HCEC 1CT (cell line): ENCODE results near the gene KRTAP10-1.

Experiments used
- DNase-seq: peaks from one replicate; pipeline ENCODE4 v3.0.0-alpha.2; 2017

Gene KRTAP10-1

GRCh38 chr21:44500111-44500510 is 39.9 kb downstream of the KRTAP10-1 start:
- no peak for DNase-seq

- no peak for DNase-seq
Measured at GRCh38 chr21:44499631-44500030, 40.4 kb downstream of the KRTAP10-1 start.

DNA sequence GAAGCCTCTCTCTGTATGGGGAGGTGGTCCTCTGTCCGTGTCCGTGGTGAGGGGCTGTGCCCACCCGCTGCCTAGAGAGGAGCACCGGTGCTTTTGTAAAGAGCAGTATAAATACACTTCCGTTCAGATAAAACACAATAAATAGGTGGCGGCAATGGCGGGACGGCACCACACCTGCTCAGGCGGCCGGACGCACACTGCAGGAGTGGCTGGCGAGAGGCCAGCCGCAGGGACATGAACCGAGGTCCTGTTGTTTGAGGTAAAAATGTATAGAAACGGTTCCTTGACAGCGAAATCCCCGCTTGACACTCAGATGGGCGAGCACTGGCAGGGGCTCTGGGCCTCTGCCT is 40.8 kb downstream of the KRTAP10-1 start:
- DNase-seq: no peak

DNA sequence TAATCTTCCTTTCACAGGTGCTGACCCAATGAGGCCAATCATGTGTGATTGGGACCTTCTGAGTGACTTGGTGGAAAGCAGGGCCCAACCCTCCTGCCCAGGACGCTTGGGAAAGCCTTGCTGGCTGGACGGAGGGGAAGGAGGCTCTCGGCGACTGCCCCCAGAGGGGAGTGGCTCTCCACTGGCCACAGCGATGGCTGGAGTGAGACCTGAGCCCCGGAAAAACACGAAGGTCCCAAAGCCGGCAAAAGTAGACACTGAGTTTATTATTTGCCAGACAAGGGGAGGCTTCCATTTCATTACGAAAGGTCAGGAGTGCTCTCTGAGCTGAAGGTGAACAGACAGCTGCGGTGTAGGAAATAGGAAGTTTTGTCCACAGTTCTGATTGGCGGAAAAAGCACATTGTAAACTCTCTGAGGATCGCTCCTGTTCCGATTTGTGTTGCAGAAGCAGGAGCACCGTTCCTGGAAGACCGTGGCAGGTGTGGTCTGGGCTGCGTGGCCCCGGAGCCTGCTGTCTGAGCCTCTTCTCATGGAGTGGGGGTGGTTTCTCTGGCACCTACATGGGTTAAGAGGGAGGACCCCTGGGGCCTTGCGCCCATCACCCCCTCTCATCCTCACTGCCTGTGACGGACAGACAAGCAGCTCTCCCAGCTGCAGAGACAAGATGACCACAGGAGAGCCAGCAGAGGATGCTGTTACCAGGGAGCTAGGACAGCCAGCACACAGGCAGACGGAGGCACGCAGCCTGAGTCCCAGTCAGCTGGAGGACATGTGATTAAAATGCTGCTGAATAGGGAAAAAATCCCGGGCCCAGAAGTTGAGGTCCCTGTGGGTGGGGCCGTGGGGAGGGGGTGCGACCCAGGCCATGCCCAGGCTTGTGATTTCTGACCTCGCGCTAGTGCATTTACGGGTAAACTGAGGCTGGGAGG is 41.5 kb downstream of the KRTAP10-1 start:
- no peak for DNase-seq

DNA sequence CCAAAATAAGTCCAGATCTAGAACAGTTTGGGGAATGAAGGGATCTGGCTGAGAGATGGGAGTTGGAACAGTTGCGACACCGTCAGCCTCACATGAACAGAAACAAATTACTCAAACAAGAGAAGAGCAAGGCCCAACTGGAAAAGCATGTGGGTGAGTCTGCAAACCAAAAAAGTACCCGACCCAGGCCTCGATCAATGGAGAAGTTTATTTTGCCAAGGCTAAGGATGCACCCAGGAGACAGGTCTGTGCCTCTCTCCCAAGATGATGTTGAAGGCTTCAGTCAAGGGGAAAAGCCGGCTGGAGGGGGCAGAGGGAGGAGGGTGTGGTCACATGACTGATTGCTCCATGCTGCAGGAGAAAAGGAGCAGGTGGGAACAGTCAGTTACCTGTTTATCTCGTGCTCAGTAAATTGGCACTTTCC is 42.3 kb downstream of the KRTAP10-1 start:
- DNase-seq: no peak

GRCh38 chr21:44496564-44497550 is 43.1 kb downstream of the KRTAP10-1 start:
- DNase-seq: no peak

- no peak for DNase-seq
Measured at GRCh38 chr21:44495611-44496563, 44.1 kb downstream of the KRTAP10-1 start.

GRCh38 chr21:44494956-44495355 is 45.0 kb downstream of the KRTAP10-1 start:
- DNase-seq: no peak

GRCh38 chr21:44494418-44494817 is 45.6 kb downstream of the KRTAP10-1 start:
- no peak for DNase-seq

DNA sequence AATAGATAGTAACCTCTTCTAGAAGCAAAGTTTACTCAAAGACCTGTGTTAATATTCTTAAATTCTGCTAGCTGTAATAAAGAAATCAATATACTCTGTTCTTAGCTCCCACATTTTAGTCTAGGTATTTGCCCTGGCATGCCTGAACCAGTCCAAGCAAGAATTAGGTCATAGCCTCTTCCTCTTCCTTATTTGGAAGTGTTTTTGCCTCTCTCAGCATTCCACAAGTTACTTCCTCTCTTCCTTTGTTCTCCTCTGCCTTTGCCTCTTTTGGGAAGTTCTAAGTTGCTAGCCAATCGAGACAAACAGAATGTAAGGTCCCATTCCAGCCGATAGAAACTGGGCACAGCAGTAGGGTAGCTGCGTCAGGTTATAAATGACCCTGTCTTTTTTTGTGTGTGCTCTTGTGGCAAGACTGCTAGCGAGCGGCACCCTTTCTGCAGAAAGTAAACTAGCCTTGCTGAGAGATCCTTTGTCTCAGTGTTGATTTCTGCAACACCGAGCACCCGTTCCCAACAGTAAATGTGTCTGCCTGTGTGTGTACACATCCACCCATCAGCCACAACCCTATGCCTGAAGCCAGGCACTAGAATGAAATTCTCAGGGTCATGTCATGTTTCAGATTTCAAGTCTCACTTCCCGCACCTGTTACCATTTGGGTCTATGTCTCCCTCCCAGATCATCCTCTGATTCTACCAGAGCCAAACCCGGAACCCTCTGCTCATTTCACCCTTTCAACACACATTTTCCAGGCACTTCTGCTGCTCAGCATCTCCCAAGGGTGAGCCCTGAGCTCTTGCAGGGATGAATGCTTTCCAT is 47.2 kb downstream of the KRTAP10-1 start:
- no peak for DNase-seq

DNA sequence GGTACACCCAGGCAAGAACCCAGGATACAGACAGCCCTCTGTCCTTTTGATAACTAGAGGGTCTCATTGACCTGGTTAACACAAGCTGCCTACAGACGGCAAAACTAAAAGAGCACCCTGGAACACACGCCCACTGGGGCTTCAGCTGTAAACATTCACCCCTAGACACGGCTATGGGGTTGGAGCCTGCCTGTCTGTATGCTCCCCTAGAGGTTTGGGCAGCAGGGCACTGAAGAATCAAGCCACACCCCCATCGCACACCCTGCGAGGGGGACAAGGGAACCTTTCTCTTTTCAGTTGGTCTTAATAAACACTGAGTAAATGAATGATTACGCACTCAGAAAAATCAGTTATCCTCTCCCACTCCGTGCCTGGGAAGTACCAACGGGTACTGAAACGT is 49.2 kb downstream of the KRTAP10-1 start:
- DNase-seq: no peak

- no peak for DNase-seq
Measured at GRCh38 chr21:44490405-44490804, 49.6 kb downstream of the KRTAP10-1 start.

- no peak for DNase-seq
Measured at GRCh38 chr21:44489962-44490361, 50.0 kb downstream of the KRTAP10-1 start.
